ENCODE measurements around the gene R3HDM1.
A peak's percentile ranks its signal among the peaks of the same experiment; 100 is the strongest.
"Not testable (repeated sequence)": the region's sequence is repeated elsewhere in the genome, so short reads cannot be mapped to it uniquely, and the experiment has no call there.

R3HDM1 gene

DNA sequence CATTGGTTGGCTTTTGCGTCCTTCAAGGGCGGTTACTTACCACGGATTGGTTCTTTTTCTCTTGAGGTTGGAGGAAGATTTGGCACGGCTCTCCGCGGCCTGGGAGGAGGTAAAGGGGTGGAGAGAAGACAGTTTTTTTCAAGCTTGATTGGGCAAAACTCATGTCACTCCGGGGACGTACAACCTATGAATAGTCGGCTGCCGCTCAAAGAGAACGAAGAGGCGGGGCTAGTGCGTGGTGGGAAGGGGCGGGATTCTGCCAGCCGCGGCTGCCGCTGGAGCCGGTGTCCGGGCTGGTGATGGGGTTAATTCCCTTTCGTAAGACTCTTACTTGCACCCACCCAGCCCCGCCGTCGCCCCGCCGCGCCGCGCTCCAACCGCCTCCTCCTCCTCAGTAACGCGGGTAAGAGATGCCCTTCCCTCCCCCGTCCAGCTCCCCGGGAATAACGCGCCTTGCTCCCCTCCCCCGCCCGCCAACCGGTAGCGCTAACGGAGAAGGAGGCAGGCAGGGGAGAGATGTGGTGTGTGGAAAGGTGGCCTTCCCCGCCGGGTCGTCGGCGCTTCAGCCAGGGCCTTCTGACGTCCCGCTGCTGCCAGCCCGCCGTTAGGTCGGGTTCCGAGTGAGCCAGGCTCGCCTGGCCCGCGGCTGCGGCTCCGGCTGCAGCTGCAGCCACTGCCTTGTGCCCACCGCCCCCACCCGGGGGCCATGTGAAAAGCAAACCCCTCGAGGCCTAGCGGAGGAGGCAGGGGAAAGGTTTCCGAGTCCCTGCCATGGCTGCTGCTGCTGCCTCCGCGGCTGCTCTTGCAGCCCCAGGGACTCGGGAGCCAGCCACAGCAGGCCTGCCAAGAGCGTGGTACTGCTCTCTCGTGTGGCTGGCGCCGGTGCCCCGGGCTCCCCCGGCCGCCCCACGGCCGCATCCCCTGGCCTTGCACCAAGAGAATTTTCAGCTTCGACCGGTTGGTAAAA is at the start of gene R3HDM1:
Gene R3HDM1, plus strand, starts transcription at position 254 of the 967 bp plus-strand sequence. CDS start 73,362 bp downstream, outside the sequence.
- peak; percentile 100 for DNase-seq (ENCODE audit: low spot score)

DNA sequence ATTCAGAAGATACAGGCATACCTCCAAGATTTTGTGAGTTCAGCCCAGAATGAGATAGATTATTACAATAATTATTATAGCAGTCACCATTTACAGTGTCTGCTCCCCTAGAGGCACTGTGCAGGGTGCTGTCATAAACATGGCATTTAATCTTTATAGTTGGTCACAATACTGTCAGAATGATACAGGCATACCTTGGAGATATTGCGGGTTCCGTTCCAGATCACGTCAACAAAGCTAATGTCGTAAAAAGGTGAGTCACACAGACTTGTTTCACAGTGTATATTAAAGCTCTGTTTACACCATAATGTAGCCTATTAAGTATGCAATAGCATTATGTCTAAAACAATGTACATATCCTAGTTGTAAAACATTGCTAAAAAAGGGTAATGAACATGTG is 45.8 kb upstream of the R3HDM1 start:
- no peak for DNase-seq (ENCODE audit: low spot score)

DNA sequence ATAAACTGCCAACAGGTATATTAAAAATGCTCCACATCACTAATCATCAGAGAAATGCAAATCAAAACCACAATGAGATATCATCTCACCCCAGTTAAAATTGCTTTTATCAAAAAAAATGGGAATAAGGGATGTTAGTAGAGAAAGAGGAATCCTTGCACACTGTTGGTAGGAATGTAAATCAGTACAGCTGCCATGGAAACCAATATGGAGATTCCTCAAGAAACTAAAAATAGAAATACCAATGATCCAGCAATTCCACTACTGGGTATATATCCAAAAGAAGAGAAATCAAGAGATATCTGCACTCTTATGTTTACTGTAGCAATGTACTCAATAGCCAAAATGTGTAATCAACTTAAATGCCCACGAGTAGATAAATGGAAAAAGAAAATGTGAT is 40.9 kb upstream of the R3HDM1 start:
- no peak for DNase-seq (ENCODE audit: low spot score)

DNA sequence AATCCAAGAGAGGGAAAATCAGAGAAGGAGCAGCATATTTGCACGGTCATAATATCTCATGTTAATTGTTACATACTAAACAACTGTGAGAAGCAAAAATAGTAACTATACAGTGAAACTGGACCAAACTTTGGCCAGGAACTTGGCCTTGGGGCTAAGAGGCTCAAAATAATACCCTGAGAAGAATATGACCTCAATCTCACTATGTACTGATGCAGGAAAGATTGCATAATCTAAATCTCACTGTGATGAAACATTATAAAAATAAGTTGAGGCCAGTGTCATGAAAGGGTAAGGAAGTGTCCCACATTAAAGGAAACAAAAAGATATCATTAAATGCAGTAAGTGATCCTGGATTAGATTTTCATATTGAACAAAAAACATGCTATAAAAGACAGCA is 36.8 kb upstream of the R3HDM1 start:
- no peak for DNase-seq (ENCODE audit: low spot score)

DNA sequence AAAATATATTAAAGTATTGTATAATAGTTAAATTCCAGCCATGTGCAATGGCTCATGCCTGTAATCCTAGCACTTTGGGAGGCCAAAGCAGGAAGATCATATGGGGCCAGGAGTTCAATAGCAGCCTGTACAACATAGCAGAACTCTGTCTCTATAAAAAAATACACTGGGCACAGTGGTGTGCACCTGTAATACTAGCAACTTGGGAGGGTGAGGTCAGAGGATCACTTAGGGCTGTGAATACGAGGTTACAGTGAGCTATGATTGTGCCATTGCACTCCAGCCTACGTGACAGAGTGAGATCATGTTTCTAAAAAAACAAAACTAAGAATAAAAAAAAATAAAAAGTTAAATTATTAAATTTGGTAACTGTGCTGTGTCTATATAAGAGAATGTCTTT is 36.4 kb upstream of the R3HDM1 start:
- no peak for DNase-seq (ENCODE audit: low spot score)

DNA sequence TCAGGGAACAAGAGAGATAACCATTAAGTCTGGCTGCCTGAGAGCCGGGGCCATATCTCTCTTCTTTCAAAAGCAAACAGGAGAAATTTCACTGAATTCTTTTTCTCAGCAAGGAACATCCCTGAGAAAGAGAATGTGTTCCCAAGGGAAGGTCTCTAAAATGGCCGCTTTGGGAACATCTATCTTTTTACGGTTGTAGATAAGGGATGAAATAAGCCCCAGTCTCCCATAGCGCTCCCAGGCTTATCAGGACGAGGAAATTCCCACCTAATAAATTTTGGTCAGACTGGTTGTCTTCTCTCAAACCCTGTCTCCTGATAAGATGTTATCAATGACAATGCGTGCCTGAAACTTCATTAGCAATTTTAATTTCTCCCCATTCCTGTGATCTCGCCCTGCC is 32.7 kb upstream of the R3HDM1 start:
- not testable (repeated sequence) for DNase-seq (ENCODE audit: low spot score)

DNA sequence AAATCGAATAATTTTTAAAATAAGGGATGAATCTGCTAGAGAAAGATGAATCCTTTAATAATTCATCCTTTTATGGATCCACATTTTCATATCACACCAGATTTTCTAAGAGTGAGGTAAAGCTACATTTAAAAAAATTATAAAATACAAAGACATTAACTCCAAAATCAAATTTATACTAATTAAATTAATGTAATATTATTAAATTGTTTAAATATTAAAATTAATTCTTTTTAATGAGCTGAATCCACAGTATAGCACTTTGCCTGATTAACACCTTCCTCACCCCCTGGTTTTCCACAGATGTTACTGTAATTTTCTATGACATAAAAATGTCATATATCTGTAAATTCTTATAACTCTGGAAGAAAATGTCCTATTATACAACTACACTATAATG is 26.5 kb upstream of the R3HDM1 start:
- DNase-seq (ENCODE audit: low spot score) = no peak

DNA sequence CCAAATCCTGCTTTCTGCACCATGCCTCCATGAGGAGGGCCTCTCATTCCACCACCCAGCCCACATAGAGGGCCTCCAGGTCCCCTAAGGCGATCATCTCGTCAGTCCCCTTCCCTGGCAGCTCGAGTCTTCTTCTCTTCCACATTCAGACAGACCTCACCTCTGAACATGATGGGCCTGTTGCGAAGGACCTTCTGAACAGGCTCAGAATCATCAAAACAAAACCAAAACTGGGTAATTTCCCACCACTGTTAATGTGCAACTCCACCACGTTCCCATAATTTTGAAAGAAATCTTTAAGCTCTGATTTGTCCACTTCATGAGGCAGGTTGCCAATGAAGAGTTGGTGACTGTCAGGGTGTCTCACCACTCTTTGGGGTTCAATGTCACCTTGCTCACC is 20.7 kb upstream of the R3HDM1 start:
- DNase-seq (ENCODE audit: low spot score) = no peak

DNA sequence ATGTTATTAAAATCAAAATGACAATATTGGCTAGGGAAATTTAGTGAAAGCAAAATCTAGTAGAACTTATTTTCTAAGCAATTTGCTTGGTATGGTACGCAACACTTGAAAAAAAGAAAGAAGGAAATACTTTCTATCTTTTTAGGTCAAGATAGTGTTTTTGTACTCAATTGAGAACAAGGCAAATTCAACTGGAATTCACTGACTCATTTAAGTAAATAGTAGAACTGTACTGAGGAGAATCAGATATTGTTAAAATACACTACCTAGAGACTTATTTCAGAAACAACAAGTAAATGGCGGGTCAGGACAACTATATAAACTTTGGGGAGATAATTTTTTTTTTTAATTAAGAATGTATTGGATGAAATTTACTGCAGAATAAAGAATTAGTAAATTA is 19.2 kb upstream of the R3HDM1 start:
- DNase-seq (ENCODE audit: low spot score) = no peak

DNA sequence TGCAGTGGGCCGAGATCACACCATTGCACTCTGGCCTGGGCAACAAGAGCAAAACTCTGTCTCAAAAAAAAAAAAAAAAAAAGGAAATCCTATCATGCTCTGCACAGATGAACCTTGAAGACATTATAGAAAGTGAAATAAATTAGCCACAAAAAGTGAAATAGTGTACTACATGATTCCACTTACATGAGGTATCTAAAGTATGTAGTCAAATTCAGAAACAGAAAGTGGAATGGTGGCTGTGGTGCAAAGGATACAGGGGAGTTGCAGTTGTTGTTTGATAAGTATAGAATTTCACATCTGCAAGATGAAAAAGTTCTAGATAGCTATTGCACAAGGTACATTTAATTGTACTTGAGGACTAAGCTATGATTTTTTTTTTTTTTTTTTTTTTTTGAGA is 5.5 kb upstream of the R3HDM1 start:
- DNase-seq (ENCODE audit: low spot score) = no peak

DNA sequence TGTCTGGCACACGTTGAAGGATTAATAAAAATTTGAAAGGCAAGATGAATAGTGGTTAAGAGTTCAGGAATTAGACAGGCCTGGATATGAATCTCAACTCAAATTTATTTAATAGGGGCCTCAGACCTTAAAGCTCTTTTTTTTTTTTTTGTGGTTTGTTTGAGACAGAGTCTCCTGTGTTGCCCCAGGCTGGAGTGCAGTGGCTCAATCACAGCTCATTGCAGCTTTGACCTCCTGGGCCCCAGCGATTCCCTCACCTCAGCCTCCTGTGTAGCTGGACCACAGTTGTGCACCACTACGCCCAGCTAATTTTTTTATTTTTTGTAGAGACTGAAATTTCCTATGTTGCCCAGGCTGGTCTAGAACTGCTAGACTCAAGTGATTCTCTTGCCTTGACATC is 3.3 kb upstream of the R3HDM1 start:
- DNase-seq (ENCODE audit: low spot score) = no peak

DNA sequence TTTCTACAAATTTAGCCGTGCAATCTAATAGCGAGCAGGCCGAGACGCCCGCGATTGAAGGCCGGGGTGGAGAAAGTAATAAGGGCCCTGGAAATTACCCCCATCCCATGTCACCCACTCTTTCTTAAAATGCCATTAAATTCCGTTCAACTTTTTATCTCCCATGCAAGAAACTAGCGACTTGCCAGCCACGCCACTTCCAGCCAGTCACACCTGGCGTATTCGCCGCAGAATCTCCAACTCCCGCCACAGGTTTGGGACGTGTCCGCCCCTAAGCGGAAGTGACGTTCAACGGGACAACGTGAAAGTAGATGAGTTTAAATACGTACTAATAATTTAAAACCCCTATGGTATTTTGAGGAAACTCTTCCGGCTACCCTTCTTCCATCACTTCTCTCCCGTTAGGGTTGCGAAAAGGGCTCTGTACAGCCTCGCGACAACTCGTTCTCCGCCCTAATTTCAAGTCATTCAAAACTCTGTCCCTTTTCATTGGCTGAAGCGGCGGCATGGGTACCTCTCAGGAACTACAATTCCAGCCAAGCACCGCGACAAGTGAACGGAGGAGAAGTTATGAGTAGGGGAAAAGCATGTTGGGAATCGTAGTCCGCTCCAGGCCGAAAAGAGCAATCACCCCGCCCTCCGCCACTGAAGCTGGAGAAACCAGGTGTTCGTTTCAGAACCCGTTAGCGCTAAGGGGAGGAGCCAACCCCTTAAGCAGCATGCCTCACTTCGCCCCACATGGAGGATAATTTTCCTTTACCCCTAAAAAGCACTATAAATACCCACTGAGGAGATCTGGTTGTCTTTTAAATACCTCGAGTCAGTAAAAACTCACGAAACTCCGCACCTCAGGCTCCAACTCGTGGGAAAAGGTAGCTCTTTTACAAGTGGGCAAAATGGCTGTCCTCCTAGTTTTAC is 712 bp upstream of the R3HDM1 start, which contains the start of gene ZRANB3:
Gene ZRANB3, minus strand, starts transcription at position 906 of the 918 bp plus-strand sequence.
- DNase-seq (ENCODE audit: low spot score) = peak; percentile 98

DNA sequence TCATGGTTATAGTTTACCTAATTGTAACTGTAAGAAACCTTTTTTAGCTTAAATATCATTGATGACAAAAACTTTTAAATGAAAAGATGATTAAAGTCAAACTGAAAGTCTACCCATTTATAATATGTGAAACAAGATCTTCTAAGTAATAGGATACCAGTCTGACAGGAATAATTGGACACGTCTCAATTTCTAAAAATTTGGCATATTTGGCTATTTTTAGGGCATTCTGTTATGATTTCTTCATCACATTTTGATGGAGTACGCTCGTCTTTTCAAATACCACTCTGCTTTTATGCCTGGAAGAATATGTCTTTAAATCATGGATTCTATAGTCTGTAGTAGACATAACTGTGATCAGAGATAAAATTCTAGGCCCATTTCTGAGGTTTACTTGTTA is 1.3 kb downstream of the R3HDM1 start:
- no peak for DNase-seq (ENCODE audit: low spot score)

DNA sequence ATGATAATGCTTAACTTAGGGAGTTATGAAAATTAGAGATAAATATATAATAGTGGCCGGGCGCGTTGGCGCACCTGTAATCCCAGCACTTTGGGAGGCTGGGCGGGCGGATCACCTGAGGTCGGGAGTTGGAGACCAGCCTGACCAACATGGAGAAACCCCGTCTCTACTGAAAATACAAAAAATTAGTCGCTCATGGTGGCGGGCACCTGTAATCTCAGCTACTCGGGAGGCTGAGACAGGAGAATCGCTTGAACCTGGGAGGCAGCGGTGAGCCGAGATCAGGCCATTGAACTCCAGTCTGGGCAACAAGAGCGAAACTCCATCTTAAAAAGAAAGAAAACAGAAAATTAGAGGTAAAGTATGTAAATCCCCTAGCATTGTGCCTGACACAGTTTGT is 2.3 kb downstream of the R3HDM1 start:
- DNase-seq (ENCODE audit: low spot score) = not testable (repeated sequence)

DNA sequence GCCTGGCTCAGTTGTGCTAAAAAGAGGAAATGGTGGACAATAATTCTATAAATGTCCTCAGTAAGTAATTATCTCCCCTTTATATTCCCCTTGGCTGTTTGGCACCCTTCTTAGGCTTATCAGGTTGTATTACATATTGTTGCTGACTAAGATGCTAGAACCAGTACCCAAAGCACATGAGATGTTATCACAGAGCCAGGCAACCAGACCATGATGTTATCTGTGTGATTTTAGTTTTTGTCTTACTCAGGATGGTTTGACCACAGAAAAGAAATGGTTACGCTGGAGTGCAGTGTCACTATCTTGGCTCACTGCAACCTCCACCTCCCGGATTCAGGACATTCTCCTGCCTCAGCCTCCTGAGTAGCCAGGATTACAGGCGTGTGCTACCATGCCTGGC is 15.2 kb downstream of the R3HDM1 start:
- no peak for DNase-seq (ENCODE audit: low spot score)

DNA sequence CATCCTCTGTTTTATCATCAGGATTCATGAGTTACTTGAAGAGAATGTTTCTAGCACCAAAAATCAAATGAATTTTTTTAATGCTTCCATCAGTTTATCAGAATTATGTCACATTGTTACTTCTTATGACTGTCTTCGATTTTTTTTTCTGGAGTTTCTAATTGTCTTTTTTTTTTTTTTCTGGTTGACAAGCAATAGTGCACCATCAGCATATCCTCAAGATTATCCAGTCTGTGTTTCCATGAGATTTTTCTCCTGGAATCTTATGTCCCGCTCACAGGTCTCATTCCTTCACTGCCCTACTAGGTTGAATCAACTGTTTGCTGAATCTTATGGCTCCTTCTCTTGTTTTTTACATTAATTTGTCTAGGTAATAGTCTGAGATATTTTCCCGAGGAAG is 16.0 kb downstream of the R3HDM1 start:
- no peak for DNase-seq (ENCODE audit: low spot score)

DNA sequence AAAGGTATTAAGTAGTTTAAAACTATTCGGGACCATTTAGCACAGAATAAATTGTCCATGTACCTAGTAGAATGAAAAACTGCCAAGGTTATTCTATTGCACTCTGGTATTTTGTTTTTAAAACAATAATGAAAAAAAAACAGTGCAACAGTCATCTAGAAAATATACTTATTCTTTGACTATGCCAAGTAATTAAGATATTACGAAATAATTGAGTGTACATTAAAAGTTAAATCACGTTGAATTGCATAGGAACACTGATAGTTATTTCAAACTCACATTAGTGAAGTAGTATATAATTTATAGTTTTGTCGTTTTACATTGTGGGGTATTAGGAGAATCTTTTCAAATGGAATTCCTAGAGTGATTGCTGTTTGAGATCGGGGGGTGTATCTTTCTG is 20.1 kb downstream of the R3HDM1 start:
- DNase-seq (ENCODE audit: low spot score) = no peak

DNA sequence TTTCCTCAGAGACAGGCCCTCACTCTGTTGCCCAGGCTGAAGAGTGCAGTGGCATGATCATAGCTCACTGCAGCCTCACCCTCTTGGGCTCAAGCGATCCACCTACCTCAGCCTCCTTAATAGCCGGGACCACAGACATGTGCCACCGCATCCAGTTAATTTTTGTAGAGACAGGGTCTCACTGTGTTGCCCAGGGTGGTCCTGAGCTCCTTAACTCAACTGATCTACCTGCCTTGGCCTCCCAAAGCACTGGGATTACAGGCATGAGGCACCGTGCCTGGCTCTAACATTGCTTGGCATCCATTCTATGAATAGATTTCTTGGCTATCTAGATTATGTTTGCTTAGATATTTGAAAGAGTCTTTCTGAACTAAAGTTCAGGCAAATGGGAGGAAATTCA is 21.6 kb downstream of the R3HDM1 start:
- no peak for DNase-seq (ENCODE audit: low spot score)

DNA sequence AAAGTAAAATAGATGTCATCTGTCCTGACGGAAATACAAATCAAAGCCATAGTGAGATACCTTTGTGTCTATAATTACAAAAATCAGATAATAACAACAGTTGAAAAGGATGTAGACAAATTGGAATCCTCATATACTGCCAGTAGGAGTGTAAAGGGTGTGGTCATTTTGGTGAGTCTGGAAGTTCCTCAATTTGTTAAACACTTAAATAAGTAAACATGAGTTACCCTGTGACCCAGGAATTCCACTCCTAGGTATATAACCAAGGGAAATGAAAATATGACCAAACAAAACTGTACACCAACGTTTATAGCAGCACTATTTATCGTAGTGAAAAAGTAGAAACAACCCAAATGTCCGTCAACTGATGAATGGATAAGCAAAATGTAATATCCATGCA is 24.0 kb downstream of the R3HDM1 start:
- no peak for DNase-seq (ENCODE audit: low spot score)

DNA sequence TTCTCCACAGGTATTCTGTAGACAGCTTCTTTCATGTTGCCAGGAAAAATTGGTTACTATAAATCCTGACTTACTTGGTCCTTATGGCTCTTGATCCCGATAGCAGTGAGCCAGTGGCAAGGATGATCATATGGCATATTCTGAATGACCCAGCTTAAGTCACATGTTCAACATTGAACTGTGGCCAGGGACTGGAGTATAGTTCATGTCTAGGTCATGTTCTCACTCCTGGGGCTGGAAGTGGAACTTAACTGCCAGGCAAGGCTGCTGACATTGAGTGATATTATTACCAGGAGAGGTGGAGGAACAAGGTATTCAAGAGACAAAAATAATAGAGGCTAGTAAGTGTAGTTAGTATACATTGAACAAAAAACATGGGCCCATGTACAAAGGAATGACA is 26.2 kb downstream of the R3HDM1 start:
- DNase-seq (ENCODE audit: low spot score) = no peak

DNA sequence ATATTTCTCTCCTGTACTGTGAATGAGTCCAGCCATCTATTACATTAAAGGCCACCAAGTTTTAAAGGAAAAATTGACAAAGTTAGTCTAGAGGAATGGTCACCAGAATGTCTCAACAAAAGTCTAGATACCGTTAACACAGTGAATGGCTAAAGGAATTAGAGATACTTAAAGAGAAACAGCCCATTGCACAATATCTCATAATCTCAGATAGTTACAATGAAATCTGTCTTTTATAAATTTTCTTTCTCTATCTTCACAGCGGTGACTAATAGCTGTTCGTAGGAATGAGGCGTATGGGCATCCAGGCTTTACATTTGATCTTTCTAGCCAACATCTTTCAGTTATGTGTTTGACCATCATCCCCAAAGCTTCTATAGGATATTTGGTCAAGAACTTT is 30.6 kb downstream of the R3HDM1 start:
- no peak for DNase-seq (ENCODE audit: low spot score)

DNA sequence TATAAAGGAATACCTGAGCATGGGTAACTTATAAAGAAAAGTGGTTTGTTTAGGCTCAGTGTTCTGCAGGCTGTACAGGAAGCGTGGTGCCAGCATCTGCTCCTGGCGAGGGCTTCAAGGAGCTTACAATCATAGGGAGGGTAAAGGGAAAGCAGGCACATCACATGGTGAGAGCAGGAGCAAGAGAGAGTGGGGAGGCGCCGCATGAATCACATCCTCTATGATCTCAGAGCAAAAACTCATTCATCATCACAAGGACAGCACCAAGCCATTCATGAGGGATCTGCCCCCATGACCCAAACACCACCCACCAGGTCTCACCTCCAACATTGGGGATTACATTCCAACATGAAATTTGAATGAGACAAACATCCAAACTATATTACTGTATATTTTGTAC is 32.5 kb downstream of the R3HDM1 start:
- DNase-seq (ENCODE audit: low spot score) = peak; percentile 50

DNA sequence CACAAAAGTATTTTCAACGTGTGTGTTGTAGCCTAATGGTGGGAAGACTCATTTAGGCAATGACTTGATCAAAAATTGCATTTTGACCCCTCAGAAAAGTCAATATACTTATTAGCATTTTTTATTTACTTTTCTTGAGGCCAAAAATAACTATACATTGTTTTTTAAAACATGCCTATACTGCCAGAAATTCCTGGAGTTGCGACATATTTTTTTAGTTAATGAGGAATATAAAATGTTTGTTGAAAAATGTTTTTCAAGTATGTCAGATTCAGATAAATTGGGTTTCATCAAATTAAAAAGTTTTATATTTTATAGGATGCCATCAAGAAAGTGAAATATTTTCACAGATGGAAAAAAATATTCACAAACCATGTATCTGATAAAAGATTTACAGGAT is 39.6 kb downstream of the R3HDM1 start:
- DNase-seq (ENCODE audit: low spot score) = no peak
